Ascending aorta (tissue), 2 donors: Measurements from ENCODE around the gene CERS4. TPM values are rescaled to one million over a fixed set of nuclear protein-coding genes. Genes with fewer than 3 reads are reported as not detected.
"Not testable (repeated sequence)": the region's sequence is repeated elsewhere in the genome, so short reads cannot be mapped to it uniquely, and the experiment has no call there.

Source experiments
- DNase-seq, 2 donors: peaks; one replicate each; pipeline ENCODE4 v3.0.0-alpha.2; 2019; ENCODE audit warnings: low spot score in 2 of 2
- H3K27ac ChIP-seq, 2 donors: fragments of 200-600 bp; sonication (generic); one replicate each; pipeline ENCODE4 v1.5.1; 2016 to 2017; ENCODE audit warnings: mild to moderate bottlenecking in 1 of 2
- H3K27me3 ChIP-seq: fragments of 200-600 bp; sonication (generic); one replicate; pipeline ENCODE4 v1.5.1; 2017
- H3K36me3 ChIP-seq, 2 donors: fragments of 200-600 bp; sonication (generic); one replicate each; pipeline ENCODE4 v1.5.1; 2016
- H3K4me1 ChIP-seq, 2 donors: fragments of 200-600 bp; sonication (generic); one replicate each; pipeline ENCODE4 v1.5.1; 2016 to 2017; ENCODE audit warnings: mild to moderate bottlenecking in 1 of 2
- H3K4me3 ChIP-seq, 2 donors: fragments of 200-600 bp; sonication (generic); one replicate each; pipeline ENCODE4 v1.5.1; 2016 to 2017; ENCODE audit warnings: mild to moderate bottlenecking in 1 of 2
- H3K9me3 ChIP-seq, 2 donors: fragments of 200-600 bp; sonication (generic); one replicate each; pipeline ENCODE4 v1.5.1; 2016
- intact Hi-C: fragments of 100-400 bp; cut with DNase I; formaldehyde crosslinking; loops from one replicate; pipeline ENCODE4 v1.15.1; 2023
- total RNA-seq: library from RNA; depleted of rRNA; stranded (reverse); fragments of >200 nt; gene quantifications from one replicate; pipeline ENCODE4 v1.1.0, GENCODE V29; 2016
- TF ChIP-seq, protein P1 (sequence below), 3 experiments: fragments of 200-600 bp in 2 of 3; fragments of 450-650 bp in 1 of 3; sonication (generic) in 2 of 3; IDR thresholded peaks; one replicate each; pipeline ENCODE4 v1.5.1; 2016 to 2019; ENCODE audit warnings: antibody characterized with exemption in 3 of 3, mild to moderate bottlenecking in 1 of 3, moderate library complexity in 1 of 3

CERS4 gene
- total RNA-seq, 1 donor from 2014 or later = 20.2 TPM

DNA sequence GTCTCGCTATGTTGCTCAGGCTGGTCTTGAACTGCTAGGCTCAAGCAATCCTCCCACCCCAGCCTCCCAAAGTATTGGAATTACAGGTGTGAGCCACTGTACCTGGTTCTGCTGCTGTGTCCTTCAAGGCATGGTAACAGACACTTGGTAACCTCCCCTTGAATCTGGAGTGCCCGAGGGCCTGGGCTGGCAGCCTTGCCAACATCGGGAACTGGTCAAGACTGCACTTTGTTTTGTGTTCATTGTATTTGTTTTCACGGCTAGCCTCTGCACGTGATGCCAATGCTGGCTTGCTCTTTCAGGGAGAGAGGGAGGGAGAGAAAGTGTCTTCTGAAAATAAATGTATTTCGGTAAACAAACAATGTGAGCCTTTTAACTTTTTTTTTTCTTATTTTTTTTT is 12.0 kb downstream of the CERS4 start:
- no peaks in the 10 kb centered on the region for H3K4me1 ChIP-seq
- intact Hi-C loops = no loop called here
- no peak overlapping the region for H3K27ac ChIP-seq
- H3K9me3 ChIP-seq = no peaks in the 10 kb centered on the region
- H3K27me3 ChIP-seq = no peaks in the 10 kb centered on the region
- TF ChIP-seq, protein P1, sequence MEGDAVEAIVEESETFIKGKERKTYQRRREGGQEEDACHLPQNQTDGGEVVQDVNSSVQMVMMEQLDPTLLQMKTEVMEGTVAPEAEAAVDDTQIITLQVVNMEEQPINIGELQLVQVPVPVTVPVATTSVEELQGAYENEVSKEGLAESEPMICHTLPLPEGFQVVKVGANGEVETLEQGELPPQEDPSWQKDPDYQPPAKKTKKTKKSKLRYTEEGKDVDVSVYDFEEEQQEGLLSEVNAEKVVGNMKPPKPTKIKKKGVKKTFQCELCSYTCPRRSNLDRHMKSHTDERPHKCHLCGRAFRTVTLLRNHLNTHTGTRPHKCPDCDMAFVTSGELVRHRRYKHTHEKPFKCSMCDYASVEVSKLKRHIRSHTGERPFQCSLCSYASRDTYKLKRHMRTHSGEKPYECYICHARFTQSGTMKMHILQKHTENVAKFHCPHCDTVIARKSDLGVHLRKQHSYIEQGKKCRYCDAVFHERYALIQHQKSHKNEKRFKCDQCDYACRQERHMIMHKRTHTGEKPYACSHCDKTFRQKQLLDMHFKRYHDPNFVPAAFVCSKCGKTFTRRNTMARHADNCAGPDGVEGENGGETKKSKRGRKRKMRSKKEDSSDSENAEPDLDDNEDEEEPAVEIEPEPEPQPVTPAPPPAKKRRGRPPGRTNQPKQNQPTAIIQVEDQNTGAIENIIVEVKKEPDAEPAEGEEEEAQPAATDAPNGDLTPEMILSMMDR (IDR thresholded peaks at IDR 0.05) = no peak
- no peak overlapping the region for H3K4me3 ChIP-seq
- H3K36me3 ChIP-seq = peaks cover 0 to 3% of the 10 kb centered on the region in 2 donors
- DNase-seq = no peak

DNA sequence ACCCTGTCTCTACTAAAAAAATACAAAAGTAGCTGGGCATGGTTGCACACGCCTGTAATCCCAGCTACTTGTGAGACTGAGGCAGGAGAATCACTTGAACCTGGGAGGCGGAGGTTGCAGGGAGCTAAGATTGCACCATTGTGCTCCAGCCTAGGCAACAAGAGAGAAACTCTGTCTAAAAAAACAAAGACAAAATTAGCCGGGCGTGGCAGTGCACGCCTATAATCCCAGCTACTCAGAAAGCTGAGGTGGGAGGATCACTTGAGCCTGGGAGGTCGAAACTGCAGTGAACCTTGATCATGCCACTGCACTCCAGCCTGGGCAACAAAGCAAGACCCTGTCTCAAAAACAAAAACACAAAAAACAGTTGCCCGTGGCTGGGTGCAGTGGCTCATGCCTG is 14.3 kb downstream of the CERS4 start:
- H3K27ac ChIP-seq, H3K4me1 ChIP-seq, intact Hi-C loops, H3K4me3 ChIP-seq, DNase-seq, H3K36me3 ChIP-seq, H3K9me3 ChIP-seq, H3K27me3 ChIP-seq: not testable (repeated sequence)

DNA sequence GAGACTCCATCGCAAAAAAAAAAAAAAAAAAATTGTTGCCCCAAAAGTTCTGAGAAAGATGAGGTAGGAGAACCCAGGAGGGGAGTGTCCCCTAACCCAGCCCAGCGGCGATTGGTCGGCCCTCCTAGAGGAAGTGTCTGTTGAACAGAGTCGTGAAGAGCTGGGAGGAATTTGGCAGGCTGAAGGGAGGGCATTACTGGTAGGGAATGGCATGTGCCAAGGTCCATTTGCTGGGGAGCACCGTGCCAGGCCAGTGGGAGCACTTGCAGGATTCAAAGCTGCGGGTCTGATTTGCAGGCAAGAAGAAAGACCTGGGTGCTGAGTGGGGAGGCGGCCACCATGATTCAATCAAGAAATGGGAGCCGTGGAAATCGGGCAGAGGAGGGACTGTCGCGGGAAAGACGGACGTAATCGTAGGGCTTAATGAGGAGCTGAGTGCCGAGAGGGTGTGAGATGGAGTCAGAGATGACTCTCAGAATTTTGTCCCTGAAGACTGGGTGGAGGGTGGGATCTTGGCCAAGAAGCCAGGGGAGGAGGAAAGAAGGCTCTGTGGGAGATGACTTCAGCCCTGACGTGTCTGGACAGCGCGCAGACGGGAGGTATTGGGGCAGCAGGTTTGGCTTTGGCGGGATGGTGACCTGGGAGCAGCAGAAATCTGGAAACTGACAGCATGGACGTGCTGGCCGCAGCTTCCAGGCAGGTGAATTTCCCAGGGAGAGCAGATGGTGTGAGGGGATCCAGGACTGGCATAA is 15.4 kb downstream of the CERS4 start:
- no peaks in the 10 kb centered on the region for H3K4me1 ChIP-seq
- no peak overlapping the region for H3K4me3 ChIP-seq
- no peaks in the 10 kb centered on the region for H3K36me3 ChIP-seq
- no peak for DNase-seq
- intact Hi-C loops = no loop called here
- no peak overlapping the region for H3K27ac ChIP-seq
- TF ChIP-seq, protein P1 (IDR thresholded peaks at IDR 0.05) = no peak
- H3K27me3 ChIP-seq = no peaks in the 10 kb centered on the region
- no peaks in the 10 kb centered on the region for H3K9me3 ChIP-seq

DNA sequence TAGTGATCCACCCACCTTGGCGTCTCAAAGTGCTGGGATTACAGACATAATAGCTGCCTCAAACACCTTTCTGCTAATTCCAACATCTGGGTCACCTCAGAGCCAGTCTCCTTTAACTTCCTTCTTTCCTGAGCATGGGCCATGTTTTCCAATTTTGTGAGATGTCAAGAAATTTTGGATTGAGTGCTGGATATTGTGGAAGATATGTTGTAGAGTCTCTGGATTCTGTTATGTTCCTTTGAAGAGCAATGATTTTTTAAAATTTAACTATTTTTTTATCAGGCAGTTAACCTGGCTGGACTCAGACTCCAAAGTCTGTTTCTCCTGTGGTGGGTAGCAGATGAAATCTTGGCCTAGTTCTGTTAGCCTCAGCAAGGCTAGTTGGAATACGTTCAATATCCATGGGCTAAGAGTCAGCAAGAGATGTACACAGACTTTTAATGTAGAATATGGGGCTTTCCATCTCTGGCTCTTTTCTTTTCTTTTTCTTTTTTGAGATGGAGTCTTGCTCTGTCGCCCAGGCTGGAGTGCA is 22.0 kb downstream of the CERS4 start:
- peaks cover 6 to 13% of the 10 kb centered on the region in 2 donors for H3K9me3 ChIP-seq
- H3K4me3 ChIP-seq = no peak overlapping the region
- intact Hi-C loops = no loop called here
- TF ChIP-seq, protein P1 (IDR thresholded peaks at IDR 0.05) = no peak
- no peaks in the 10 kb centered on the region for H3K4me1 ChIP-seq
- H3K36me3 ChIP-seq = peaks cover 0 to 7% of the 10 kb centered on the region in 2 donors
- no peak for DNase-seq
- no peak overlapping the region for H3K27ac ChIP-seq
- H3K27me3 ChIP-seq = no peaks in the 10 kb centered on the region

DNA sequence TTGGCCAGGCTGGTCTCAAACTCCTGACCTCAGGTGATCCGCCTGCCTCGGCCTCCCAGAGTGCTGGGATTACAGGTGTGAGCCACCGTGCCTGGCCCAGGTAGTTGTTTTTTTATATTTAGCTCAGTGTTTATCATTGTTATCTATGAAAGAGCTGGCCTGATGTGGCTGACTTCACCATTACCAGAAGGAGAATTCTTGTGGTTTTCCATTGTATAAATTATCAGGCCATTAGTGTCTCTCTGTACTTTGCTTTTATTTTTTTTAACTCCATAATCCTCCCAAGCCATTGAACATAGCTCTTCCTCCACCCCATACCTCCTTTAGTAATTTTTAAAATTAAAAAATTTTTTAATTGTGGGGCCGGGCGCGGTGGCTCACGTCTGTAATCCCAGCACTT is 24.2 kb downstream of the CERS4 start:
- Histone ChIP-seq H3K9me3 (peaks cover 6 to 13% of the 10 kb centered on the region in 2 donors), H3K36me3 (peaks cover 0 to 7% of the 10 kb centered on the region in 2 donors), H3K4me3 (no peak overlapping the region), H3K27ac (no peak overlapping the region), H3K27me3 (no peaks in the 10 kb centered on the region), H3K4me1 (no peaks in the 10 kb centered on the region)
- intact Hi-C loops = no loop called here
- TF ChIP-seq, protein P1 (IDR thresholded peaks at IDR 0.05) = no peak
- DNase-seq = no peak

DNA sequence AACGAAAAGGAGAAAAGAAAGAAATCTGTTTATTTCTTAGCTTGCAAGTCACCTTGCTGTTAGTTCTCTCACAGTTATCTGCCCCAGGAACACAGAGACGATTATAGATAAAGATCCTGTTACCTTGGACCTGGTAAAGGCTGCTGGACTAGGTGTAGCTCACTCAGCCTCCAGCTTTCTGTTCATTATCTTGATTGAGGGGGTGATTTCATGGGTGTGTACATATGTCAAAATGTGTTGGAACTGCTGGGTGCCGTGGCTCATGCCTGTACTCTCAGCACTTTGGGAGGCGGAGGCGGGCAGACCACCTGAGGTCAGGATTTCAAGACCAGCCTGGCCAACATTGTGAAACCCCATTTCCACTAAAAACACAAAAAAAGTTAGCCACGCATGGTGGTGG is 27.9 kb downstream of the CERS4 start:
- Histone ChIP-seq H3K4me3 (no peak overlapping the region), H3K9me3 (no peaks in the 10 kb centered on the region), H3K4me1 (peaks cover 3 to 11% of the 10 kb centered on the region in 2 donors), H3K36me3 (no peaks in the 10 kb centered on the region), H3K27ac (no peak overlapping the region), H3K27me3 (no peaks in the 10 kb centered on the region)
- DNase-seq = no peak
- intact Hi-C loops = no loop called here
- TF ChIP-seq, protein P1 (IDR thresholded peaks at IDR 0.05) = no peak
